Measurements from ENCODE around the gene OXGR1. TPM values are rescaled to one million over a fixed set of nuclear protein-coding genes. Genes with fewer than 3 reads are reported as not detected.
A peak's percentile ranks its signal among the peaks of the same experiment; 100 is the strongest.

Gene OXGR1
- total RNA-seq (2021; ENCODE audit: unreplicated experiment): not detected
- not detected for polyA plus RNA-seq (2012; ENCODE audit: insufficient read length)
- Bru-seq, nascent RNA: percentile 15 among the genes with signal in this experiment
- percentile 17 among the genes with signal in this experiment for BruChase-seq, experiment 1, labeled RNA remaining after a 2-hour chase
- BruChase-seq, experiment 2, labeled RNA remaining after a 6-hour chase: percentile 13 among the genes with signal in this experiment
- long read RNA-seq: 0 reads

DNA sequence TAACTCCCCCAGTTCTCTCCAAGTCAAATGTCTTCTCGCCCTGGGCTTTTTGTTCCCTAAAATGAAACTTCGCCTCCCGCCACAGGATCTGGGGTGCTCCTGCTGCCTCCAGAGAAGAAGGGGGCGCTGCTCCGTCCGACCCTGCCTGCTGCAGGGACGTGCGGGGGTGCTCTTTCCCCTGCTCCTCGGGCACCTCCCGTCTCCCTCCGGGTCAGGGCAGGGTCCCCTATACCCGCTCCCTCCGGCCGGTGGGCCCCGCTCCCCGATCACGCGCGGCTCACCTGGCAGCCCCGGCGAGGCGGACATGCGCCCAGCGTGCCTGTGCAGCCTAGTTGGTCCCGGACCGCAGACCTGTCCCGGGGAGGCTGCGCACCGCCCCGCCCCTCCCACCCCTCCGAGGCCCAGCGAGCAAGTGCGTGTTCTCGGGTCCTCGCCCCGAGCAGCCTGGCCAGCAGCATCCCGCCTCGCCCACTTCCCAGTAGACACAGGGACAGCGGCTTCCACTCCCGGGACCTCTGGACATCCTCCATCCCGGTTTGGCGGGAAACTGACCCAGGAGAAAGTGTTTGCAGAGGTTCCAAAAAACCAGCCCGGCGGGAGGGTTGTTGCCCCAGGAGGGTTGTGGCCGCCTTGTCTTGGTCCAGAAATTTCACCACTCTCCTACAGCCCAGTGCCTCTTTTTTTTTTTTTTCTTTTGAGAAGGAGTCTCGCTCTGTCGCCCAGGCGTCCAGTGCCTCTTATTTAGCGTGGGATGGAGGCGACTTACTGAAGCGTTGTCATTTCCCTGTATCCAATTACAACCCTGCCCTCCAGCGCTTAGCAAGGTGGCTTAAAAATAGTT is at the start of gene OXGR1:
Gene OXGR1 (minus strand): TSS at position 460 of the 841 bp plus-strand sequence. CDS start 6,717 bp downstream, outside the sequence.
- Histone ChIP-seq H3K36me3 (ENCODE audit: control insufficient read depth, insufficient read depth, low read length) (no peaks in the 10 kb centered on the region), H3K27ac (ENCODE audit: low read length) (no peak within 1 kb of the TSS), H3K9me3 (ENCODE audit: control insufficient read depth, insufficient read depth, low read depth, low read length) (no peaks in the 10 kb centered on the region), H3K4me3 (ENCODE audit: low read depth in 2 of 2, low read length in 2 of 2) (peak within 1 kb of the TSS; percentile 34 to 46), H3K4me1 (ENCODE audit: control insufficient read depth, insufficient read depth, low read length) (peaks cover 5% of the 10 kb centered on the region), H3K27me3 (ENCODE audit: control insufficient read depth, insufficient read depth, low read length) (peaks cover 3% of the 10 kb centered on the region)
- no TSS peak for BruUV-seq (replicated peaks)
- intact Hi-C loops (cut with micrococcal nuclease; ENCODE audit: unreplicated experiment): no loop called here
- DNase-seq (ENCODE audit: low read depth, low spot score): no peak
- in situ Hi-C loops (cut with HindIII; ENCODE audit: low pct_unique_long_range_greater_than_20kb, low sequenced_read_pairs): no loop called here
- ChIA-PET POLR2A (no interaction called here), CTCF (no interaction called here)
- peak; percentile 70 for ATAC-seq
- no peak for TF ChIP-seq SIN3A (IDR thresholded peaks at IDR 0.05; ENCODE audit: borderline replicate concordance, insufficient read depth, low read depth, low read length)
- TF ChIP-seq, protein P1, sequence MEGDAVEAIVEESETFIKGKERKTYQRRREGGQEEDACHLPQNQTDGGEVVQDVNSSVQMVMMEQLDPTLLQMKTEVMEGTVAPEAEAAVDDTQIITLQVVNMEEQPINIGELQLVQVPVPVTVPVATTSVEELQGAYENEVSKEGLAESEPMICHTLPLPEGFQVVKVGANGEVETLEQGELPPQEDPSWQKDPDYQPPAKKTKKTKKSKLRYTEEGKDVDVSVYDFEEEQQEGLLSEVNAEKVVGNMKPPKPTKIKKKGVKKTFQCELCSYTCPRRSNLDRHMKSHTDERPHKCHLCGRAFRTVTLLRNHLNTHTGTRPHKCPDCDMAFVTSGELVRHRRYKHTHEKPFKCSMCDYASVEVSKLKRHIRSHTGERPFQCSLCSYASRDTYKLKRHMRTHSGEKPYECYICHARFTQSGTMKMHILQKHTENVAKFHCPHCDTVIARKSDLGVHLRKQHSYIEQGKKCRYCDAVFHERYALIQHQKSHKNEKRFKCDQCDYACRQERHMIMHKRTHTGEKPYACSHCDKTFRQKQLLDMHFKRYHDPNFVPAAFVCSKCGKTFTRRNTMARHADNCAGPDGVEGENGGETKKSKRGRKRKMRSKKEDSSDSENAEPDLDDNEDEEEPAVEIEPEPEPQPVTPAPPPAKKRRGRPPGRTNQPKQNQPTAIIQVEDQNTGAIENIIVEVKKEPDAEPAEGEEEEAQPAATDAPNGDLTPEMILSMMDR (IDR thresholded peaks at IDR 0.05): 0 out of 2 replicates have a peak, but pooled peaks have one; percentile 19

DNA sequence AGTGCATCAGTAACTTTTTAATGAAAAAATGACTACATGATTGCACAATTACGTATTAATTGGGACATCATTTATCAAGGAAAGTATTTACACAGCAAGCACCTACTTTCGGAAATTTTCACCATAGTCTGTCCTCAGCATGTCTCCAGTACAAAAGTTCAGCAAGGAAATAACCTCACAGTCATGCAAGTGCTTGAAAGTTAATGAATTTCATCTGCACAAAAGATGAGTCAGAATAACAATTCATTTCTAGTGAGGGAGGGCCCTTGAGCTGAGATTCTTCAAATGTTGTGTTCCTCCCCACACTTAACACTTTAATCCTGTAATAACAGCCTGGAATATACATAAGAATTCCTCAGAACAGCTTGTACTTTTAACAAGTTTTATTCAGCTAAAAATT is 49.0 kb upstream of the OXGR1 start:
- no TSS peak for BruUV-seq (replicated peaks)
- ChIA-PET CTCF (no interaction called here), POLR2A (no interaction called here)
- Histone ChIP-seq H3K4me3 (ENCODE audit: low read depth in 2 of 2, low read length in 2 of 2) (no peak overlapping the region), H3K9me3 (ENCODE audit: control insufficient read depth, insufficient read depth, low read depth, low read length) (no peaks in the 10 kb centered on the region), H3K27me3 (ENCODE audit: control insufficient read depth, insufficient read depth, low read length) (no peaks in the 10 kb centered on the region), H3K4me1 (ENCODE audit: control insufficient read depth, insufficient read depth, low read length) (no peaks in the 10 kb centered on the region), H3K36me3 (ENCODE audit: control insufficient read depth, insufficient read depth, low read length) (no peaks in the 10 kb centered on the region), H3K27ac (ENCODE audit: low read length) (no peak overlapping the region)
- in situ Hi-C loops (cut with HindIII; ENCODE audit: low pct_unique_long_range_greater_than_20kb, low sequenced_read_pairs) (no loop called here), intact Hi-C loops (cut with micrococcal nuclease; ENCODE audit: unreplicated experiment) (no loop called here)
- DNase-seq (ENCODE audit: low read depth, low spot score) (no peak), ATAC-seq (no peak)
- TF ChIP-seq, protein P1 (IDR thresholded peaks at IDR 0.05): no peak
- TF ChIP-seq POLR2AphosphoS5 (IDR thresholded peaks at IDR 0.05; ENCODE audit: low read depth, low read length): no peak
- TF ChIP-seq TCF7L2 (IDR thresholded peaks at IDR 0.05; ENCODE audit: low read depth, low read length): no peak
- no peak for TF ChIP-seq SIN3A (IDR thresholded peaks at IDR 0.05; ENCODE audit: borderline replicate concordance, insufficient read depth, low read depth, low read length)

DNA sequence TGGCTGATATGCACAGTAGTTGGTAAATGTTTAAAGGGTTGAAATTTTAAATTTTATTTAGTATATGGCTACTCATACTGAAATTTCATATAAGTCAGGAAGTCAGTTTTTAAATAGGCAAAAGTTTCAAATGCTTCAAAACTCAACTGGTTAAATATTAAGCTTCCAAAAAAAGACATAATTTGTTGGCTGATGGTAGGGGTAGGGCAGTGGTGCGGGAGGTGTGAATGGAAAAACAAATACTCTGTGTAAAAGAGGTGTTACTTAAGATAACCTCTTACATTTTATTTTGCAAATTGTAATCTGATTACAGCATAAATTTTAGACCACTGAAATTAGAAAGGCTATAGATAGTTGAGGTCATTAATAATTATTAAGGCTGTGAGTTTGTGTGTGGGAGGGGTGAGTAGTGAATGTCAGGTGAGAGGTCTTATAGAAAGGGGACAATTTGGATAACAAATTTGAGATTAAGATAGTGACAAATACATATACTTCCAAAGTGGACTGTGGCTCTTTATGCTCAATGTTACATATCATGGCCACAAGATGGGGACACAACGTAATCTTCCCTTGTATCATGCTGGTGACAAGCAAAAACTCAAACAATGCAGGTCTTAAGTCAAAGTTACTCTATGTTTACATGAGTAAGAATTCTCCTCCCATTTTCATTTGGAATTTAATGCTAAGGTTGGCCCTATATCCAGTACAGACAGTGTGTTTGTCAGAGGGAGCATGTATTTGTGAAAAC is 36.6 kb upstream of the OXGR1 start:
- in situ Hi-C loops (cut with HindIII; ENCODE audit: low pct_unique_long_range_greater_than_20kb, low sequenced_read_pairs): no loop called here
- intact Hi-C loops (cut with micrococcal nuclease; ENCODE audit: unreplicated experiment): no loop called here
- peaks cover 5% of the 10 kb centered on the region for H3K4me1 ChIP-seq (ENCODE audit: control insufficient read depth, insufficient read depth, low read length)
- POLR2A ChIA-PET: no interaction called here
- H3K27me3 ChIP-seq (ENCODE audit: control insufficient read depth, insufficient read depth, low read length): no peaks in the 10 kb centered on the region
- no peak overlapping the region for H3K4me3 ChIP-seq (ENCODE audit: low read depth in 2 of 2, low read length in 2 of 2)
- DNase-seq (ENCODE audit: low read depth, low spot score) (no peak), ATAC-seq (peak; percentile 74)
- H3K27ac ChIP-seq (ENCODE audit: low read length): 0 out of 2 replicates have a peak overlapping the region, but pooled peaks have one; percentile 39
- CTCF ChIA-PET: no interaction called here
- TF ChIP-seq TCF7L2 (IDR thresholded peaks at IDR 0.05; ENCODE audit: low read depth, low read length) (no peak), SIN3A (IDR thresholded peaks at IDR 0.05; ENCODE audit: borderline replicate concordance, insufficient read depth, low read depth, low read length) (no peak), POLR2AphosphoS5 (IDR thresholded peaks at IDR 0.05; ENCODE audit: low read depth, low read length) (no peak)
- TF ChIP-seq, protein P2, sequence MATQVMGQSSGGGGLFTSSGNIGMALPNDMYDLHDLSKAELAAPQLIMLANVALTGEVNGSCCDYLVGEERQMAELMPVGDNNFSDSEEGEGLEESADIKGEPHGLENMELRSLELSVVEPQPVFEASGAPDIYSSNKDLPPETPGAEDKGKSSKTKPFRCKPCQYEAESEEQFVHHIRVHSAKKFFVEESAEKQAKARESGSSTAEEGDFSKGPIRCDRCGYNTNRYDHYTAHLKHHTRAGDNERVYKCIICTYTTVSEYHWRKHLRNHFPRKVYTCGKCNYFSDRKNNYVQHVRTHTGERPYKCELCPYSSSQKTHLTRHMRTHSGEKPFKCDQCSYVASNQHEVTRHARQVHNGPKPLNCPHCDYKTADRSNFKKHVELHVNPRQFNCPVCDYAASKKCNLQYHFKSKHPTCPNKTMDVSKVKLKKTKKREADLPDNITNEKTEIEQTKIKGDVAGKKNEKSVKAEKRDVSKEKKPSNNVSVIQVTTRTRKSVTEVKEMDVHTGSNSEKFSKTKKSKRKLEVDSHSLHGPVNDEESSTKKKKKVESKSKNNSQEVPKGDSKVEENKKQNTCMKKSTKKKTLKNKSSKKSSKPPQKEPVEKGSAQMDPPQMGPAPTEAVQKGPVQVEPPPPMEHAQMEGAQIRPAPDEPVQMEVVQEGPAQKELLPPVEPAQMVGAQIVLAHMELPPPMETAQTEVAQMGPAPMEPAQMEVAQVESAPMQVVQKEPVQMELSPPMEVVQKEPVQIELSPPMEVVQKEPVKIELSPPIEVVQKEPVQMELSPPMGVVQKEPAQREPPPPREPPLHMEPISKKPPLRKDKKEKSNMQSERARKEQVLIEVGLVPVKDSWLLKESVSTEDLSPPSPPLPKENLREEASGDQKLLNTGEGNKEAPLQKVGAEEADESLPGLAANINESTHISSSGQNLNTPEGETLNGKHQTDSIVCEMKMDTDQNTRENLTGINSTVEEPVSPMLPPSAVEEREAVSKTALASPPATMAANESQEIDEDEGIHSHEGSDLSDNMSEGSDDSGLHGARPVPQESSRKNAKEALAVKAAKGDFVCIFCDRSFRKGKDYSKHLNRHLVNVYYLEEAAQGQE (IDR thresholded peaks at IDR 0.05; ENCODE audit: insufficient read depth in 1 of 2, low read depth in 2 of 2, low read length in 1 of 2): no peak
- TF ChIP-seq, protein P1 (IDR thresholded peaks at IDR 0.05): peak; percentile 54; the same call in 1 of the 2 replicates
- no peaks in the 10 kb centered on the region for H3K36me3 ChIP-seq (ENCODE audit: control insufficient read depth, insufficient read depth, low read length)
- no TSS peak for BruUV-seq (replicated peaks)
- H3K9me3 ChIP-seq (ENCODE audit: control insufficient read depth, insufficient read depth, low read depth, low read length): no peaks in the 10 kb centered on the region

Data from Panc1 (cell line).